Subcutaneous abdominal adipose tissue (tissue), 5 donors: ENCODE results near the gene NARF.

ENCODE experiments used
- H3K27ac ChIP-seq: one replicate; pipeline ENCODE4 v1.7.0; 2013; ENCODE audit warnings: low read depth, mild to moderate bottlenecking, inconsistent platforms, low read length, moderate library complexity
- H3K27me3 ChIP-seq, 5 donors: one replicate each; pipeline ENCODE4 v1.7.0; 2013; ENCODE audit warnings: low read length in 5 of 5, inconsistent platforms in 1 of 5; ENCODE audit not compliant: control insufficient read depth in 5 of 5, insufficient read depth in 4 of 5
- H3K36me3 ChIP-seq, 5 donors: one replicate each; pipeline ENCODE4 v1.7.0; 2013; ENCODE audit warnings: low read length in 5 of 5; ENCODE audit not compliant: control insufficient read depth in 5 of 5, insufficient read depth in 5 of 5
- H3K4me1 ChIP-seq, 5 donors: one replicate each; pipeline ENCODE4 v1.7.0; 2013; ENCODE audit warnings: low read length in 5 of 5, mild to moderate bottlenecking in 3 of 5, moderate library complexity in 1 of 5; ENCODE audit not compliant: control insufficient read depth in 5 of 5, insufficient read depth in 5 of 5
- H3K4me3 ChIP-seq, 5 donors: one replicate each; pipeline ENCODE4 v1.7.0; 2013; ENCODE audit warnings: low read length in 5 of 5, low read depth in 1 of 5
- H3K9ac ChIP-seq, 5 donors: one replicate each; pipeline ENCODE4 v1.7.0; 2013; ENCODE audit warnings: low read length in 5 of 5, mild to moderate bottlenecking in 4 of 5, moderate library complexity in 3 of 5
- H3K9me3 ChIP-seq, 5 donors: one replicate each; pipeline ENCODE4 v1.7.0; 2013; ENCODE audit warnings: low read length in 5 of 5; ENCODE audit not compliant: control insufficient read depth in 5 of 5
- donor health status: healthy.
- donor health status: healthy.
- donor health status: healthy.
- donor health status: healthy.
- donor health status: healthy.

The NARF gene

GRCh38 chr17:82494236-82495055, 35.9 kb downstream of the NARF start:
- H3K4me1 ChIP-seq, result peaks cover 0 to 33% (median 25%) of the 10 kb centered on the region in 5 donors
- H3K9ac ChIP-seq, result no peak overlapping the region

GRCh38 chr17:82495844-82496528, 37.4 kb downstream of the NARF start:
- peaks cover 0 to 32% (median 23%) of the 10 kb centered on the region in 5 donors for H3K4me1 ChIP-seq
- H3K27me3 ChIP-seq, result no peaks in the 10 kb centered on the region
- H3K9me3 ChIP-seq, result no peaks in the 10 kb centered on the region
- H3K27ac ChIP-seq, result peak overlapping the region; percentile 24
- no peak overlapping the region for H3K4me3 ChIP-seq
- H3K9ac ChIP-seq, result no peak overlapping the region
- H3K36me3 ChIP-seq, result no peaks in the 10 kb centered on the region

More at GRCh38 chr17:82494236-82495055, 35.9 kb downstream of the NARF start:
- Histone ChIP-seq H3K9me3 (no peaks in the 10 kb centered on the region), H3K4me3 (peak overlapping the region in 2 of 5 donors; percentile 10 to 22), H3K27ac (peak overlapping the region; percentile 15), H3K36me3 (peaks cover 0 to 1% (median 0%) of the 10 kb centered on the region in 5 donors), H3K27me3 (no peaks in the 10 kb centered on the region)

DNA sequence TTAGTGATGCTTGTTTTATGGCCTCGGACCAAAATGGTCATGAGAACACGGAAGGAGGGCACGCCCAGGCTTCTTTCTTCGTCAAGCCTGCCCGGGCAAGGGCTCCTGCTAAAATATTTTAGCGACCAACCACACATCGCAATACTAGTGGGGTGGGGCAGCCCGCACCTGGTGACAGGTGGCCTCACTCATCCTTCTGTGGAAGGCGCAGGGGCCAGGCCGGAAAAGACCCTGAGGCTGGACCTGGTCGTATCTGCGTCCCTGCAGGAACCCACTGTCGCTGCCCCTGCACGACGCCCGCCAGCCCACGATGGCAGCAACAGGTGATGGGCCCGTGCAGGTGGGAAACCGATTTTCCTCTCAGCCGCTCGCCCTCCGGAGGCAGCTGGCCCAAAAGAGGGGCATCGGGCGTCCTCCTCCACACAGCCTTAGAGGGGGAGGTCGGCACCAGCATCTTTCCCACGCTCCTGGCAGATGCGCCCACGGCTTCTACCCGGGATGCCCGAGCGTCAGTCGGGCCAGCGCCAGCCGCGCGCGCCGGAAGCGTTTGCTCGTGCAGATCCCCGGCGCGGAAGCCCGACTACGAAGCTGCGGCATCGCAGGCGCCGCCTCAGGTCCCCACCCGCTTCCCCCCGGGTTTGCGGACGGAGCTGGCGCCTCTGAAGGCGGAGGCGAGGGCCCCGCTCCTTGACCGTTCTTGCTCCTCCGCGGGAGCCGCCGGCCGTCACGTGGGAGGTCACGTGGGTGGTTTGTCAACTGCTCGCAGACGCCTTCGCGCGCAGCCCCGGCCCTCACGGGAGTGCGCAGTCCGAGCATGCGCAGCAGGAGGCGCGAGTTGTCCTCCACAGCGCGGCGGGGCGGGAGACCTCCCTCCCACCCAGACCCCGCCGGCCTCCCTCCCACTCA, 38.2 kb downstream of the NARF start:
- H3K4me3 ChIP-seq, result peak overlapping the region in 4 of 5 donors; percentile 47 to 76 (median 62)
- no peaks in the 10 kb centered on the region for H3K36me3 ChIP-seq
- peak overlapping the region; percentile 24 for H3K27ac ChIP-seq
- no peaks in the 10 kb centered on the region for H3K27me3 ChIP-seq
- H3K9ac ChIP-seq, result peak overlapping the region in 3 of 5 donors; percentile 53 to 84 (median 61)
- no peaks in the 10 kb centered on the region for H3K9me3 ChIP-seq
- peaks cover 0 to 32% (median 23%) of the 10 kb centered on the region in 5 donors for H3K4me1 ChIP-seq

GRCh38 chr17:82497483-82498405, 39.2 kb downstream of the NARF start:
- peak overlapping the region; percentile 76 for H3K27ac ChIP-seq

GRCh38 chr17:82502207-82502606, 43.7 kb downstream of the NARF start:
- H3K9me3 ChIP-seq, result no peaks in the 10 kb centered on the region
- peaks cover 0 to 13% (median 7%) of the 10 kb centered on the region in 5 donors for H3K4me1 ChIP-seq
- H3K27ac ChIP-seq, result no peak overlapping the region
- H3K4me3 ChIP-seq, result no peak overlapping the region
- no peaks in the 10 kb centered on the region for H3K36me3 ChIP-seq
- no peaks in the 10 kb centered on the region for H3K27me3 ChIP-seq
- no peak overlapping the region for H3K9ac ChIP-seq

More at GRCh38 chr17:82497483-82498405, 39.2 kb downstream of the NARF start:
- Histone ChIP-seq H3K9ac (peak overlapping the region in 4 of 5 donors; percentile 66 to 85 (median 72)), H3K9me3 (no peaks in the 10 kb centered on the region), H3K4me3 (peak overlapping the region; percentile 57 to 76 (median 72)), H3K4me1 (peaks cover 0 to 32% (median 23%) of the 10 kb centered on the region in 5 donors), H3K27me3 (no peaks in the 10 kb centered on the region), H3K36me3 (no peaks in the 10 kb centered on the region)

- no peak overlapping the region for H3K27ac ChIP-seq
These were observed 44.7 kb downstream of the NARF start for GRCh38 chr17:82503094-82503727.

GRCh38 chr17:82503728-82504308, 45.3 kb downstream of the NARF start:
- no peaks in the 10 kb centered on the region for H3K27me3 ChIP-seq
- H3K9me3 ChIP-seq, result no peaks in the 10 kb centered on the region
- no peak overlapping the region for H3K4me3 ChIP-seq
- no peak overlapping the region for H3K27ac ChIP-seq
- H3K36me3 ChIP-seq, result no peaks in the 10 kb centered on the region
- H3K4me1 ChIP-seq, result peaks cover 0 to 4% (median 0%) of the 10 kb centered on the region in 5 donors
- no peak overlapping the region for H3K9ac ChIP-seq

More at GRCh38 chr17:82503094-82503727, 44.7 kb downstream of the NARF start:
- Histone ChIP-seq H3K4me1 (peaks cover 0 to 5% (median under 1%) of the 10 kb centered on the region in 5 donors), H3K9me3 (no peaks in the 10 kb centered on the region), H3K9ac (no peak overlapping the region), H3K36me3 (no peaks in the 10 kb centered on the region), H3K4me3 (no peak overlapping the region), H3K27me3 (no peaks in the 10 kb centered on the region)

DNA sequence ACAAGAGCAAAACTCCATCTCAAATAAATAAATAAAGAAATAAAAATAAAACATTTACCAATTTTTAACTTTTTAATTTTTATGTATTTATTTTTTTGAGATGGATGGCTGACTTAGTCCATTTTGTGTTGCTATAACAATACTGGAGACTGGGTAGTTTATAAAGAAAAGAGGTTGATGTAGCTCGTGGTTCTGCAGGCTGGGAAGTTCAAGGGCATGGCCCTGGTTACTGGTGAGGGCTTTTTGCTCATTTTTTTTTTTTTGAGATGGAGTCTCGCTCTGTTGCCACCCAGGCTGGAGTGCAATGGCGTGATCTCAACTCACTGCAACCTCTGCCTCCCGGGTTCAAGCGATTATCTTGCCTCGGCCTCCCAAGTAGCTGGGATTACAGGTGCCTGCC, 46.8 kb downstream of the NARF start:
- no peaks in the 10 kb centered on the region for H3K9me3 ChIP-seq
- no peak overlapping the region for H3K27ac ChIP-seq
- no peak overlapping the region for H3K4me3 ChIP-seq
- peaks cover 0 to 3% (median 0%) of the 10 kb centered on the region in 5 donors for H3K4me1 ChIP-seq
- H3K9ac ChIP-seq, result no peak overlapping the region
- H3K27me3 ChIP-seq, result no peaks in the 10 kb centered on the region
- H3K36me3 ChIP-seq, result no peaks in the 10 kb centered on the region
